Motor neuron (in vitro differentiated cells): ENCODE measurements around the gene TMEM139. TPM values are rescaled to one million over a fixed set of nuclear protein-coding genes. Genes with fewer than 3 reads are reported as not detected.

Source experiments
- ATAC-seq, 8 experiments: fragments of 200-7000 bp; cut with Tn5 transposase; replicated peaks in 6 of 8; 2 replicates each; pipeline ENCODE4 v1.8.0; 2021; ENCODE audit warnings: mild to moderate bottlenecking in 8 of 8, moderate library complexity in 8 of 8
- H3K27ac ChIP-seq, 2 donors: fragments of 250-450 bp; sonication (Bioruptor Pico); 2 replicates each; pipeline ENCODE4 v1.9.0; 2021; ENCODE audit warnings: antibody characterized with exemption in 2 of 2, mild to moderate bottlenecking in 2 of 2, moderate library complexity in 1 of 2
- H3K4me1 ChIP-seq, 2 donors: fragments of 250-450 bp; sonication (Bioruptor Pico); replicated peaks in 1 of 2; 2 replicates each; pipeline ENCODE4 v1.6.1; 2021; ENCODE audit warnings: antibody characterized with exemption in 2 of 2, mild to moderate bottlenecking in 2 of 2, moderate library complexity in 1 of 2
- H3K4me3 ChIP-seq, 5 donors: fragments of 250-450 bp; sonication (Bioruptor Pico); 2 replicates each; pipeline ENCODE4 v1.9.0; 2021; ENCODE audit warnings: antibody characterized with exemption in 5 of 5, mild to moderate bottlenecking in 5 of 5, moderate library complexity in 4 of 5
- WGBS, 10 experiments: fragments of 450-650 bp; shearing (Covaris generic); methylation state at CpG; one replicate each; pipeline ENCODE4 v1.0.0; 2022; 5-methylcytosine and 5-hydroxymethylcytosine counted together
- in situ Hi-C, 9 experiments: fragments of 400-800 bp; cut with MboI; loops; one replicate each; pipeline ENCODE4 v1.15.0; 2021; ENCODE audit warnings: low sequenced_read_pairs in 9 of 9, low pct_unique_long_range_greater_than_20kb in 2 of 9; ENCODE audit not compliant: unreplicated experiment in 9 of 9
- total RNA-seq, 8 experiments: library from RNA; unstranded; fragments of 300-600 nt; gene quantifications; 2 replicates each; pipeline versions ENCODE4 v1.2.3 to v1.2.4, GENCODE V29; 2022

The TMEM139 gene
- total RNA-seq, 8 experiments from 2014 or later = 0.51 to 4.5 (median 1.8) TPM

DNA sequence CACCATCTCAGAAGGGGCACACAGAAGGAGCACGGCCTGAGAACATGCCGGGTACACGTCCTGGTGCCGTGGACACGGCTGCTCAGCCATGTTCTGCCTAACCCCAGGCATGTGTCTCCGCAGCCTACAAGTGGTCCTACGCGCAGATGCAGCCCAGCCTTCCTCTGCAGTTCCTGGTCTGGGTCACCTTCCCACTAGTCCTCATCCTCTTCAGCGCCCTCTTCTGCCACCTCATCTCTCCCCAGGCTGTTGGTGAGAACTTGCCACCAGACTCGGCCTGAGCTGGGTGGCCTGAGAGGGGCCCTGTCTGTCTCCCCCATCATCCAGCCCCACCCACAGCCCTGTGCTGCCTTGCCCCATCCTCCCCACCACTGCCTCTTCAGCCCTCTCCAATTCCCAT, 36.5 kb downstream of the TMEM139 start:
- WGBS, 10 experiments = 20 to 80% methylated on average over 1 of the region's 10 CpGs; no CpG with 5 or more reads in 8 of the 10 experiments
- no peak overlapping the region for H3K27ac ChIP-seq
- no peak overlapping the region for H3K4me3 ChIP-seq
- no peak for ATAC-seq
- in situ Hi-C loops = no loop called here
- H3K4me1 ChIP-seq = peaks cover 8 to 9% of the 10 kb centered on the region in 2 donors

- in situ Hi-C loops = no loop called here
- 60% methylated on average over 1 of the region's 4 CpGs; no CpG with 5 or more reads in 9 of the 10 experiments for WGBS, 10 experiments
- H3K4me1 ChIP-seq = peaks cover 8 to 9% of the 10 kb centered on the region in 2 donors
- H3K27ac ChIP-seq = no peak overlapping the region
- H3K4me3 ChIP-seq = no peak overlapping the region
- no peak for ATAC-seq
Measured at GRCh38 chr7:143321734-143322133, 37.0 kb downstream of the TMEM139 start.

GRCh38 chr7:143322760-143323633, 38.2 kb downstream of the TMEM139 start:
- Histone ChIP-seq H3K4me3 (no peak overlapping the region), H3K4me1 (peaks cover 8 to 9% of the 10 kb centered on the region in 2 donors), H3K27ac (no peak overlapping the region)
- ATAC-seq = peak in 6 of 8 experiments; percentile 17 to 73 (median 54)
- 50 to 94% (median 78%) methylated on average over 2 to 12 of the region's 23 CpGs; no CpG with 5 or more reads in 4 of the 10 experiments for WGBS, 10 experiments
- in situ Hi-C loops = no loop called here

- in situ Hi-C loops = no loop called here
- Histone ChIP-seq H3K4me3 (no peak overlapping the region), H3K4me1 (peaks cover 8 to 9% of the 10 kb centered on the region in 2 donors), H3K27ac (no peak overlapping the region)
- ATAC-seq = peak in 5 of 8 experiments; percentile 16 to 56 (median 36)
- WGBS, 10 experiments = 27 to 100% (median 70%) methylated on average over 1 to 5 of the region's 12 CpGs; no CpG with 5 or more reads in 3 of the 10 experiments
Measured at GRCh38 chr7:143323653-143324052, 38.9 kb downstream of the TMEM139 start.

DNA sequence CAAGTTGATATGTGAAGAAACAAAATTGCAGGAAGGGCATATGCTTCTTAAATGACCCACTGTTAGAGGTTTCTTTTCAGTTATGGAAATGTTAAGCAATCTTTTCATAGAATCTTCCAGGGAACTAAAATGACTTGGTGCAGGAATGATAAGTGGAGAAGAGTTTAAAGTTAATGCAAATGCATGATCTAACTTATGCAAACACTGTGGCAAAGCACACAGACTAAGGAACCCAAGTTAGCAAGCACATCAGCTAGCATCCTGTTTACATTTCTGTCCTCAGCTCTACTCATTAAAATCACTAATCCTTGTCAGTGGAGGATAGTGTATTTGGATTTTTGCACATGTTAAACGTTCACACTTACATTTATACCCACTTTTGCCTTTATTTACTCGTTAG, 40.5 kb downstream of the TMEM139 start:
- peak in 4 of 8 experiments; percentile 72 to 85 (median 78) for ATAC-seq
- Histone ChIP-seq H3K4me1 (peaks cover 8 to 9% of the 10 kb centered on the region in 2 donors), H3K27ac (no peak overlapping the region), H3K4me3 (no peak overlapping the region)
- 0 to 60% (median 14%) methylated on average over 1 to 2 of the region's 2 CpGs; no CpG with 5 or more reads in 1 of the 10 experiments for WGBS, 10 experiments
- in situ Hi-C loops = no loop called here

DNA sequence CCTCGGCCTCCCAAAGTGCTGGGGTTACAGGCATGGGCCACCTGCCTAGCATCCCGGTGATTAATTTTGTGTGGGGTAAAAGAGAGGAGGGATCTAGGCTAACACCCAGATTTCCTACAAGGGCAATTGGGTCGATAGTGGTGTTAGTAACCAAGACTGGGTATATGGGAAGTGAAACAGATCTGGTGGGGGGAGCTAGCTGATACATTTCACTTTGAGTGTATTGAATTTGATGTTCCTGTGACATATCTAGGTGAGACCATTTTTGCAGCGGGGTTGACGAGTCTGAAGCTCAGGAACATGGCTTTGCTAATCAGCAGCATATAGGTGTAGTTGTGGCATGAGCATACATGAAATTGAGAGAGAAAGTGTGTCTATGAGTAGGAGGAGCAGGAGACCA, 43.1 kb downstream of the TMEM139 start:
- H3K27ac ChIP-seq = no peak overlapping the region
- WGBS, 10 experiments = 89 to 100% (median 96%) methylated on average over 2 to 4 of the region's 5 CpGs; no CpG with 5 or more reads in 5 of the 10 experiments
- no peak for ATAC-seq
- H3K4me1 ChIP-seq = peaks cover 6 to 7% of the 10 kb centered on the region in 2 donors
- in situ Hi-C loops = no loop called here
- no peak overlapping the region for H3K4me3 ChIP-seq

GRCh38 chr7:143329471-143330170, 44.9 kb downstream of the TMEM139 start:
- ATAC-seq = no peak
- WGBS, 10 experiments = 70 to 93% (median 84%) methylated on average over 3 to 10 of the region's 10 CpGs
- no peaks in the 10 kb centered on the region for H3K4me1 ChIP-seq
- in situ Hi-C loops = no loop called here
- H3K4me3 ChIP-seq = no peak overlapping the region
- no peak overlapping the region for H3K27ac ChIP-seq

- Histone ChIP-seq H3K4me3 (no peak overlapping the region), H3K27ac (no peak overlapping the region), H3K4me1 (no peaks in the 10 kb centered on the region)
- in situ Hi-C loops = no loop called here
- ATAC-seq = peak in 4 of 8 experiments; percentile 33 to 100 (median 70)
- WGBS, 10 experiments = 60 to 94% (median 87%) methylated on average over 3 to 6 of the region's 8 CpGs; no CpG with 5 or more reads in 3 of the 10 experiments
Measured at GRCh38 chr7:143331179-143331801, 46.5 kb downstream of the TMEM139 start.

DNA sequence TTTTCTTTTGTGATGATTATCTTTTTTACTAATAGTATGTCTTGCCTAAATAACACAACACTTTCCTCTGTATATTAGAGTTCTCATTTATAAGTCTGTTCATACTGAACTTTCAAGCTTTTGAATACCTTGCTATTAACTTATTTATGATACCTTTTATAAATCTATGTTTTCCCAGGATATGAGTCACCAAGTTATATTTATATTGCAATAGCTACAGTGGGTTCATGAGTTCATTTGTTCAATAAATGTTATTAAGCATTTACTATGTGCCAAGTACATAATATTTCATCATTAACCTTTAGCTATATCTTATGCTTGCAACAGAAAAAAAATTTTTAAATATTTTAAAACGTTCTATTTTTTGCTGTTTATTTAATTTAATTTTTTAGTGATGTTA, 49.5 kb downstream of the TMEM139 start:
- in situ Hi-C loops = no loop called here
- Histone ChIP-seq H3K4me3 (no peak overlapping the region), H3K27ac (no peak overlapping the region), H3K4me1 (no peaks in the 10 kb centered on the region)
- 0 to 40% (median 16%) methylated on average over 1 of the region's 1 CpG for WGBS, 10 experiments
- ATAC-seq = no peak

DNA sequence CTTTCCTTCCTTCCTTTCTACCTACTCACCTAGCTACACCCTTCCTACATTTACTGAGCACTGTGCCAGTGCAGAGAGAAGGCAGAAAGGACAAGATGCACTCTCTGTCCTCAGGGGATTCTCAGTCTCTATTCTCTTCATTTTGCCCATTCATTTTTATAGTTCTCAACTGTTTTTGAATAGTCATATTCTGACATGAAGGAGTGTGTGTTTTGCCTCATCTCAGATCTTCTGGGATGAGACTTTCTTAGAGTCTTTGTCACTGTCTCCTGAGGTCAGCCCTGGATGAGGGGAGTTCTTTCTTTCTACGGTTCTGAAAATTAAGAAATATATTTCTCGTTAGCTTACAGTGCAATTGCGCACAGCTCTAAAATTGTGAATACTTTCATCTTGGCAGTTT, 52.5 kb downstream of the TMEM139 start:
- no peak for ATAC-seq
- in situ Hi-C loops = no loop called here
- H3K4me3 ChIP-seq = no peak overlapping the region
- H3K4me1 ChIP-seq = no peaks in the 10 kb centered on the region
- no peak overlapping the region for H3K27ac ChIP-seq
- WGBS, 10 experiments = 45 to 100% (median 83%) methylated on average over 1 to 3 of the region's 3 CpGs; no CpG with 5 or more reads in 1 of the 10 experiments
